Smooth muscle cell (in vitro differentiated cells): ENCODE results near the gene DNAH11. TPM values are rescaled to one million over a fixed set of nuclear protein-coding genes. Genes with fewer than 3 reads are reported as not detected.

Experiments
- DNase-seq: peaks from one replicate; lab custom pipeline; 2025; ENCODE audit not compliant: unreplicated experiment; lab: John Stamatoyannopoulos, UW
- H2AFZ ChIP-seq: fragments of 200-600 bp; sonication (generic); 2 replicates; pipeline ENCODE4 v1.6.0; 2016; ENCODE audit warnings: antibody characterized with exemption, low read depth, mild to moderate bottlenecking
- H3F3A ChIP-seq: fragments of 200-600 bp; sonication (generic); 2 replicates; pipeline ENCODE4 v1.6.0; 2017; ENCODE audit warnings: antibody characterized with exemption, low read depth
- H3K27ac ChIP-seq: fragments of 200-600 bp; sonication (generic); 2 replicates; pipeline ENCODE4 v1.5.1; 2016; ENCODE audit warnings: low read depth, mild to moderate bottlenecking
- H3K27me3 ChIP-seq: fragments of 200-600 bp; sonication (generic); 2 replicates; pipeline ENCODE4 v1.6.1; 2016; ENCODE audit warnings: low read depth, mild to moderate bottlenecking
- H3K36me3 ChIP-seq: fragments of 200-600 bp; sonication (generic); 2 replicates; pipeline ENCODE4 v1.5.1; 2016; ENCODE audit warnings: low read depth
- H3K4me1 ChIP-seq: fragments of 200-600 bp; sonication (generic); 2 replicates; pipeline ENCODE4 v1.5.1; 2016; ENCODE audit warnings: low read depth
- H3K4me2 ChIP-seq: fragments of 200-600 bp; sonication (generic); 2 replicates; pipeline ENCODE4 v1.6.0; 2016; ENCODE audit warnings: mild to moderate bottlenecking
- H3K4me3 ChIP-seq: fragments of 200-600 bp; sonication (generic); 2 replicates; pipeline ENCODE4 v1.5.1; 2016; ENCODE audit warnings: mild to moderate bottlenecking
- H3K79me2 ChIP-seq: fragments of 200-600 bp; sonication (generic); 2 replicates; pipeline ENCODE4 v1.6.0; 2016; ENCODE audit warnings: low read depth, mild to moderate bottlenecking
- H3K9ac ChIP-seq: fragments of 200-600 bp; sonication (generic); 2 replicates; pipeline ENCODE4 v1.6.0; 2016; ENCODE audit warnings: low read depth
- H3K9me3 ChIP-seq: fragments of 200-600 bp; sonication (generic); replicated peaks from 2 replicates; pipeline ENCODE4 v1.5.1; 2016; ENCODE audit warnings: low read depth
- H4K20me1 ChIP-seq: fragments of 200-600 bp; sonication (generic); 2 replicates; pipeline ENCODE4 v1.6.0; 2016; ENCODE audit warnings: low read depth
- WGBS: methylation state at CpG from one replicate; pipeline ENCODE4 v1.1.7; 2016; ENCODE audit warnings: low lambda C conversion rate; 5-methylcytosine and 5-hydroxymethylcytosine counted together
- polyA plus RNA-seq: library from polyadenylated mRNA; unstranded; fragments of >200 nt; fragmentation: Nextera tagmentation; extraction: Ambion mirVana; gene quantifications from 2 replicates; pipeline ENCODE4 v1.2.1, GENCODE V29; 2016
- total RNA-seq: library from RNA; depleted of rRNA; stranded (reverse); fragments of >200 nt; gene quantifications from 2 replicates; pipeline ENCODE4 v1.2.3, GENCODE V29; 2014
- TF ChIP-seq, protein P1 (sequence below): fragments of 200-600 bp; sonication (generic); IDR thresholded peaks from 2 replicates; pipeline ENCODE4 v1.5.1; 2017; ENCODE audit warnings: borderline replicate concordance, mild to moderate bottlenecking, antibody characterized with exemption; ENCODE audit not compliant: insufficient read depth, poor library complexity, severe bottlenecking

DNAH11 gene
- total and polyA plus RNA-seq, 2 experiments from 2014 or later = 0.22 to 0.63 TPM

DNA sequence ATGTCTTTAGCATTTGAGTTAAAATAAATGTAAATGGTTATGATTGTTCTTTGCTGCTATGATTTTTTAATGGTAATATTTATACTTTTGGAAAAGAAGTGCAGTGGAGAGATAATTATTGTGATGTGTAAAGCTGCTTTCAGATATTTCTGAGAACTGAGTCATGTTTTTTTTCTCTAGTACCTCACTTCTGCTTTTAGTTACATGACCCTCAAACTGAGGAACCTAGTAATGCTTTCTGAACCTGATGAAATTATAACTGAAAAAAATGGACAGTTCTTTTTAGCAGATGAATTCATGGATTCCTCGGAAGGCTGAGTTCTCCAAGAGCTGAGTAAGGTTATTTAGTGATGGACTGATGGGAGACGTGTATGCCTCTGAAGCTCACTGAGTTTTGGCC is 235.1 kb downstream of the DNAH11 start:
- Histone ChIP-seq H3K79me2 (no peaks in the 10 kb centered on the region), H3K36me3 (no peaks in the 10 kb centered on the region), H2AFZ (no peak overlapping the region), H3K4me3 (no peak overlapping the region), H3K27ac (no peak overlapping the region), H3K27me3 (peaks cover 33% of the 10 kb centered on the region), H3K9ac (no peak overlapping the region), H3F3A (no peaks in the 10 kb centered on the region), H3K4me1 (peaks cover 11% of the 10 kb centered on the region), H4K20me1 (no peaks in the 10 kb centered on the region), H3K4me2 (no peak overlapping the region), H3K9me3 (no peaks in the 10 kb centered on the region)
- TF ChIP-seq, protein P1, sequence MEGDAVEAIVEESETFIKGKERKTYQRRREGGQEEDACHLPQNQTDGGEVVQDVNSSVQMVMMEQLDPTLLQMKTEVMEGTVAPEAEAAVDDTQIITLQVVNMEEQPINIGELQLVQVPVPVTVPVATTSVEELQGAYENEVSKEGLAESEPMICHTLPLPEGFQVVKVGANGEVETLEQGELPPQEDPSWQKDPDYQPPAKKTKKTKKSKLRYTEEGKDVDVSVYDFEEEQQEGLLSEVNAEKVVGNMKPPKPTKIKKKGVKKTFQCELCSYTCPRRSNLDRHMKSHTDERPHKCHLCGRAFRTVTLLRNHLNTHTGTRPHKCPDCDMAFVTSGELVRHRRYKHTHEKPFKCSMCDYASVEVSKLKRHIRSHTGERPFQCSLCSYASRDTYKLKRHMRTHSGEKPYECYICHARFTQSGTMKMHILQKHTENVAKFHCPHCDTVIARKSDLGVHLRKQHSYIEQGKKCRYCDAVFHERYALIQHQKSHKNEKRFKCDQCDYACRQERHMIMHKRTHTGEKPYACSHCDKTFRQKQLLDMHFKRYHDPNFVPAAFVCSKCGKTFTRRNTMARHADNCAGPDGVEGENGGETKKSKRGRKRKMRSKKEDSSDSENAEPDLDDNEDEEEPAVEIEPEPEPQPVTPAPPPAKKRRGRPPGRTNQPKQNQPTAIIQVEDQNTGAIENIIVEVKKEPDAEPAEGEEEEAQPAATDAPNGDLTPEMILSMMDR = no peak
- 96% methylated on average over 2 of the region's 2 CpGs for WGBS
- no peak for DNase-seq

DNA sequence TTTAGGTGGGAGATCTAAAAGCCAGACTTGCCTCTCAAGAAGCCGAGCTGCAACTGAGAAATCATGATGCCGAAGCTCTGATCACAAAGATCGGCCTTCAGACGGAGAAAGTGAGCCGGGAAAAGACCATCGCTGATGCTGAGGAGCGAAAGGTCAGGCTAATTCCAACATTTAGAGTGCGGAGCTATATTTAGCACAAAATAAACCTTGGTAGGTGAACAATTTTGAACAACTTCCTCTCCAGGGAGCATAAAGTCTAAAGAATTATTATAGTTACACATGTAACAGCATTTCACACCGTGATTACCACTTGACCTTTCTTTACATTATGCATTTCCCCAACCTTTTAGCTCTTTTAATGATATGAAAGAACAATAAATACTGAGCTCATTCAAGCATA is 236.1 kb downstream of the DNAH11 start:
- no peaks in the 10 kb centered on the region for H3F3A ChIP-seq
- no peak overlapping the region for H3K4me2 ChIP-seq
- no peaks in the 10 kb centered on the region for H3K36me3 ChIP-seq
- no peak overlapping the region for H2AFZ ChIP-seq
- no peak for DNase-seq
- no peaks in the 10 kb centered on the region for H3K79me2 ChIP-seq
- peaks cover 23% of the 10 kb centered on the region for H3K27me3 ChIP-seq
- no peak overlapping the region for H3K9ac ChIP-seq
- 94% methylated on average over 9 of the region's 9 CpGs for WGBS
- no peaks in the 10 kb centered on the region for H3K9me3 ChIP-seq
- H3K27ac ChIP-seq = no peak overlapping the region
- H3K4me3 ChIP-seq = no peak overlapping the region
- no peaks in the 10 kb centered on the region for H4K20me1 ChIP-seq
- peaks cover under 1% of the 10 kb centered on the region for H3K4me1 ChIP-seq
- TF ChIP-seq, protein P1 = no peak

DNA sequence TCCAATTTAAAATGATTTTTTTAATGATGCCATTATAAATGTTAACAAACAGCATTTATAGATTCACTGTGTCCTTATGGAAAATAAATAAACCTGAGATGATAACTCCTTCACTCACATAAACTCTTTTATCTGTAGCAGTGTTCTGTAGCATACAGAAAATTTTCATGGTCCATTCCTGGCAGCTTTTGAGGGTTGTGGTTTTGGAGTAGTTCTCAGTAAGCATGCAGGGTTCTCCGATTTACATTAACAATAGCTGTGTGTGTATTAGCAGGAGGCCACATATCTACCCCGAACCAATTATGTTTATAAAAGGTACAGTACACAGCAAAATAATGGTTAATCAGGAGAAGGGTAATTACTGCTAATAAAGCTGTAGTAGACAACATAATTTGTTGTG is 240.2 kb downstream of the DNAH11 start:
- Histone ChIP-seq H3K27ac (no peak overlapping the region), H3K4me2 (no peak overlapping the region), H3K36me3 (no peaks in the 10 kb centered on the region), H3K4me1 (no peaks in the 10 kb centered on the region), H2AFZ (no peak overlapping the region), H3F3A (no peaks in the 10 kb centered on the region), H3K79me2 (no peaks in the 10 kb centered on the region), H3K4me3 (no peak overlapping the region), H3K27me3 (no peaks in the 10 kb centered on the region), H3K9ac (no peak overlapping the region), H4K20me1 (no peaks in the 10 kb centered on the region), H3K9me3 (no peaks in the 10 kb centered on the region)
- TF ChIP-seq, protein P1 = no peak
- 51% methylated on average over 2 of the region's 2 CpGs for WGBS
- no peak for DNase-seq

DNA sequence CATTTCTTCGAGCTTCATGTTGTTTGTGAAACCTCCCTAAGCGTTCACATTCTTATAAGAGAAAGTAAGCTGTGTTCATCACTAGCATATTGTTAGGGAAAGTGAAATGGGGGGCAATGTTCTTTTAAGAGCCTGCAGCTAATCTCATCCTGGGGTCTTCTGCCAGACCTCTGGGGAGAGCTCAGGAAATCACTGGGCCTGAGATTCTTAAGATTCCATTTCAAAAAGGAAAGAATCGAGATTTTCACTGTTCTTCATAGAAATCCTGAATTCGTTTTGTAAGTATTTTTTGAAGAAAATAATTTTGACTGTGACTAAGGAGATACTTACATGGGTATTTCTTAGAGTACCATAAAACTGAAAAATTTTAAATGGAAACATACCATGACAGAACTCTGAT is 242.2 kb downstream of the DNAH11 start:
- H3K9ac ChIP-seq = no peak overlapping the region
- no peaks in the 10 kb centered on the region for H4K20me1 ChIP-seq
- H3K4me2 ChIP-seq = no peak overlapping the region
- WGBS = 81% methylated on average over 4 of the region's 4 CpGs
- H3K27me3 ChIP-seq = no peaks in the 10 kb centered on the region
- no peaks in the 10 kb centered on the region for H3K79me2 ChIP-seq
- no peaks in the 10 kb centered on the region for H3F3A ChIP-seq
- H3K36me3 ChIP-seq = no peaks in the 10 kb centered on the region
- no peak overlapping the region for H3K27ac ChIP-seq
- H3K4me3 ChIP-seq = no peak overlapping the region
- H2AFZ ChIP-seq = no peak overlapping the region
- TF ChIP-seq, protein P1 = no peak
- DNase-seq = no peak
- no peaks in the 10 kb centered on the region for H3K4me1 ChIP-seq
- H3K9me3 ChIP-seq = no peaks in the 10 kb centered on the region
